ENCODE measurements around the gene TRDN. TPM values are rescaled to one million over a fixed set of nuclear protein-coding genes. Genes with fewer than 3 reads are reported as not detected.

TRDN gene
- total and polyA plus RNA-seq, 10 donors: 0.03 to 0.20 (median 0.10) TPM; not detected in 7

- no peaks in the 10 kb centered on the region for H3K9me3 ChIP-seq
Observed at GRCh38 chr6:123509112-123509511, 127.6 kb downstream of the TRDN start.

GRCh38 chr6:123508290-123508689 is 128.5 kb downstream of the TRDN start:
- TF ChIP-seq POLR2AphosphoS5 (IDR thresholded peaks at IDR 0.05): no peak
- no peak for TF ChIP-seq POLR2A (IDR thresholded peaks at IDR 0.05)
- no peak for TF ChIP-seq CTCF (IDR thresholded peaks at IDR 0.05 in 8 of 11, conservative IDR thresholded peaks at IDR 0.05 in 3 of 11)
- no peaks in the 10 kb centered on the region for H3K9me3 ChIP-seq
- no peaks in the 10 kb centered on the region for H3K27me3 ChIP-seq (replicated peaks in 1 of 7)
- H3K36me3 ChIP-seq: no peaks in the 10 kb centered on the region
- no peak overlapping the region for H3K4me3 ChIP-seq
- no peaks in the 10 kb centered on the region for H3K4me1 ChIP-seq
- intact Hi-C loops (cut with DNase I; ENCODE audit: low total_unique reads): no loop called here
- no peak overlapping the region for H3K27ac ChIP-seq
- DNase-seq: no peak
- 40 to 69% (median 43%) methylated on average over 2 of the region's 2 CpGs for WGBS, 5 donors

More at GRCh38 chr6:123509112-123509511, 127.6 kb downstream of the TRDN start:
- Histone ChIP-seq H3K36me3 (no peaks in the 10 kb centered on the region), H3K4me1 (no peaks in the 10 kb centered on the region), H3K27ac (no peak overlapping the region), H3K4me3 (no peak overlapping the region), H3K27me3 (replicated peaks in 1 of 7) (no peaks in the 10 kb centered on the region)
- no peak for TF ChIP-seq CTCF (IDR thresholded peaks at IDR 0.05 in 8 of 11, conservative IDR thresholded peaks at IDR 0.05 in 3 of 11)
- TF ChIP-seq POLR2A (IDR thresholded peaks at IDR 0.05): no peak
- TF ChIP-seq POLR2AphosphoS5 (IDR thresholded peaks at IDR 0.05): no peak
- WGBS, 5 donors: 0 to 54% (median 5%) methylated on average over 1 of the region's 1 CpG
- DNase-seq: no peak
- intact Hi-C loops (cut with DNase I; ENCODE audit: low total_unique reads): no loop called here

- no peak for TF ChIP-seq POLR2A (IDR thresholded peaks at IDR 0.05)
- TF ChIP-seq POLR2AphosphoS5 (IDR thresholded peaks at IDR 0.05): no peak
- TF ChIP-seq CTCF (IDR thresholded peaks at IDR 0.05 in 8 of 11, conservative IDR thresholded peaks at IDR 0.05 in 3 of 11): no peak
- H3K36me3 ChIP-seq: no peaks in the 10 kb centered on the region
- intact Hi-C loops (cut with DNase I; ENCODE audit: low total_unique reads): no loop called here
- 45 to 67% (median 48%) methylated on average over 2 of the region's 2 CpGs for WGBS, 5 donors
- H3K9me3 ChIP-seq: no peaks in the 10 kb centered on the region
- no peaks in the 10 kb centered on the region for H3K27me3 ChIP-seq (replicated peaks in 1 of 7)
- H3K4me1 ChIP-seq: no peaks in the 10 kb centered on the region
- no peak overlapping the region for H3K27ac ChIP-seq
- no peak for DNase-seq
- H3K4me3 ChIP-seq: no peak overlapping the region
Observed at GRCh38 chr6:123507582-123507981, 129.2 kb downstream of the TRDN start.

GRCh38 chr6:123503619-123504018 is 133.1 kb downstream of the TRDN start:
- no peak overlapping the region for H3K27ac ChIP-seq
- WGBS, 5 donors: 76 to 84% (median 79%) methylated on average over 1 of the region's 1 CpG
- DNase-seq: no peak
- no peaks in the 10 kb centered on the region for H3K4me1 ChIP-seq
- H3K27me3 ChIP-seq (replicated peaks in 1 of 7): no peaks in the 10 kb centered on the region
- H3K4me3 ChIP-seq: no peak overlapping the region
- TF ChIP-seq CTCF (IDR thresholded peaks at IDR 0.05 in 8 of 11, conservative IDR thresholded peaks at IDR 0.05 in 3 of 11): no peak
- no peak for TF ChIP-seq POLR2A (IDR thresholded peaks at IDR 0.05)
- no peak for TF ChIP-seq POLR2AphosphoS5 (IDR thresholded peaks at IDR 0.05)
- H3K9me3 ChIP-seq: no peaks in the 10 kb centered on the region
- intact Hi-C loops (cut with DNase I; ENCODE audit: low total_unique reads): no loop called here
- H3K36me3 ChIP-seq: no peaks in the 10 kb centered on the region
